SK-N-SH treated with all-trans-retinoic acid at 6 μM for 48 hours (cell line): Measurements from ENCODE around the gene ACOX3.

ENCODE experiments used
- ARNTL ChIP-seq: fragments of 450-650 bp; formaldehyde crosslinking; IDR thresholded peaks from 2 replicates; pipeline ENCODE4 v1.5.0; 2020; ENCODE audit warnings: low read depth, mild to moderate bottlenecking, moderate library complexity, borderline replicate concordance
- RARB ChIP-seq: fragments of 250-450 bp; sonication (Bioruptor Pico); IDR thresholded peaks from 2 replicates; pipeline ENCODE4 v1.8.0; 2021; ENCODE audit warnings: mild to moderate bottlenecking, moderate library complexity
- ZFP30 ChIP-seq: fragments of 450-650 bp; formaldehyde crosslinking; IDR thresholded peaks from 2 replicates; pipeline ENCODE4 v1.5.0; 2022; ENCODE audit warnings: mild to moderate bottlenecking, moderate library complexity
- ZNF565 ChIP-seq: fragments of 450-650 bp; formaldehyde crosslinking; conservative IDR thresholded peaks from 2 replicates; pipeline ENCODE4 v1.5.0; 2020; ENCODE audit warnings: low read depth, mild to moderate bottlenecking, moderate library complexity
- ZNF70 ChIP-seq: fragments of 450-650 bp; formaldehyde crosslinking; IDR thresholded peaks from 2 replicates; pipeline ENCODE4 v1.5.0; 2020; ENCODE audit warnings: mild to moderate bottlenecking, moderate library complexity

DNA sequence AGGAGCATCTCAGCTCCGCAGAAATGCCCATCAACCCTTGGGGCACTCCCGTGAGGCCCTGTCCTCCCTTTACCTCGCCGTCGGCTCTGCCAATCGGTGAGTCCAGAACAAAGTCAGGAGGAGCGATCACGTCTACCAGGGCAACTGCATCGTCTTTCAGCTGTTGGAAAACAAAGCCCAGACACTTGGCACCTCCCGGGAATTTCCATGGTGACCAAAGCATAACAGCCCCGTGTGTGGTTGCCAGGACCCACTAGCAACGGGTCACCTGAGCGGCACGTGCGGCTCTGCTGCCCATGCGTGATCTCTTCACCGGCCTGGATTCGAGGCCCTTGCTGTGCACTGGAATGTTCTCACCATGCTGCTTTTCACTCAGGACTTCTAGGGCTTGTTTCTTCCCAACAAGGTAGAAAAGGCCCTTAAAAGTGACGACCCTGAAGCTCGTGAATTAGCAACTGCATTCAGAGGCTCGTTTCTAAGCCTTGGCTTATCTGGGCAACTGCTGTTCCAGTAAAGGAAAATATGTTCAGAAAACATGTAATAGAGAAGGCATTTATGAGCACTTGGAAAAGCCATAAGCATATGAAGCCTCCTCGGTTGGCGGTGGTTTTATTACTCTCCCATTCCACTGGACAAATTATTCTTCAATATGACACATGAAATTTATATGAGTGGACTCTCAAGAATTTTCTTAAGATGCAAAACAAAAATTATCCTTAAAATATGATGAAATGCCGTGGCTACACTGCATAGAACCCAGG is 69.5 kb downstream of the ACOX3 start:
- TF ChIP-seq ZNF70, result no peak
- TF ChIP-seq ZNF565 (CRISPR knock-in tag), result no peak
- no peak for TF ChIP-seq ARNTL (CRISPR knock-in tag)
- no peak for TF ChIP-seq RARB (CRISPR knock-in tag)
- TF ChIP-seq ZFP30 (CRISPR knock-in tag), result no peak
